GM19468 (cell line): ENCODE results near the gene SP110.
"Not testable (repeated sequence)": the region's sequence is repeated elsewhere in the genome, so short reads cannot be mapped to it uniquely, and the experiment has no call there.

Experiments
- ATAC-seq: cut with Tn5 transposase; IDR thresholded peaks from one replicate; pipeline ENCODE4 v1.9.1; 2021; ENCODE audit warnings: mild to moderate bottlenecking, moderate library complexity, moderate number of reproducible peaks; ENCODE audit not compliant: unreplicated experiment; ENCODE audit errors: extremely low read depth

The SP110 gene

GRCh38 chr2:230131366-230131765 lies 88.4 kb downstream of the SP110 start:
- no peak for ATAC-seq

GRCh38 chr2:230130668-230131364 lies 89.0 kb downstream of the SP110 start:
- no peak for ATAC-seq

- ATAC-seq = no peak
Observed at GRCh38 chr2:230129343-230129742, 90.4 kb downstream of the SP110 start.

DNA sequence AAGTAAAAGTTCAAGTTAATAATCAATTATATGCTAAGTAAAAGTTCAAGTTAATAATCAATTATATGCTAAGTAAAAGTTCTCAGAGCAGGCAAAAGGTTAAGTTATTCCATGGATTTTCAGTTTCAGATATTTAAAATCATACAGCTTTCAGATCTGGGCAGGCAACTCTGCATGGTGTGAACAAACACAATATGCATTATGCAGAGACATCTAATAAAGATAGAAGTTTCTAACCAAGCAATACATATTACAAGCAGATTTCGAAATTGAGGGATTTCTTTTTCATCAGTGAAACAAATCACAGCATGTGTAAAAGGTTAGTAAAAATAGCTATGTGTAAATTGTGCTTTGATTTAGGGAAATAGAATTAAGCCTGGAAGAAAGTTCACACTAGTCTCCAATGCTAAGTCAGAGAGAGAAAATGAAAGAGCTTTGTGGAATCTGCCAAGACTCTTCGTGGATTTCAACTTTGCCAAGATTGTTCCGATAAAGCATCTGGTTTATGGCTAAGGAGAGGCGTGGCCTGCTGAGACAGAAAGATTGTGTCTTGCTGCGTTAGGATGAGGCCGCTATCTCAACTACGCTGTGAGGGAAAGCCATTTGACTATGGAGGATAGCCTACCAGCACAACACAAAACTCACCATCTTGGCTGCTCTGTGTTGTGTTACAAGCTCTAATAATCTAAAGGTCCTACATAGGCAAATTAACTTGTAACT lies 91.0 kb downstream of the SP110 start:
- ATAC-seq = no peak

- ATAC-seq = no peak
Observed at GRCh38 chr2:230127195-230127594, 92.6 kb downstream of the SP110 start.

DNA sequence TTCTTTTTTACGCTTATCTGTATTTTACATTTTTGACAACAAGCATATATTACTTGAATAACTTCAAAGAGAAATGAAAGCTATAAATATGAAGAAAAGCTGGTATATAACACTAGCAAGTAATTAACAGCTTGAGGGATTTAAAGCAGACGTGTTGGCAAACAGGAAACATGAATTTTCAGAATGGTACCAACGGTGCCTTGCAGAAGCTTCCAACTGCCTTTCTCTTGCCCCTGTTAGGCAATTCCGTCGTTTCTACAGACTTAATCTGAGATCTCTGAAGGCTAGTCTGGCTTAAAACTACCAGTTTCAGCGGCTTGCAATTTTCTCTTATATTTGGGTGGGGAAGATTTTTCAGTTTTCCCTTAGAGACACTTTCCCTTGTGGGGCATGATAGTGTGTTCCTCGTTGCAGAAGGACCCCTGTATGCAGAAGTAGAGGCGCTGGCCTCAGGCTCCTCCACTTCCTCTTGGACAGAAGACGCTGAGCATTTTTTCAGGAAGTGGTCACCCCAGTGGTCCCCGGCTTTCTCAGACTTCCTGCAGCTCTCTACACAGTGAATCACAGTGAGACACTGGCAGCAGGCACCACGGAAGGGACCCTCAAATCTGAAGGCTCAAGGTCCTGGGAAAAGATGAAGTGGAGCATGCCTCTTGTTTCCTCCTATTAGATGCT lies 94.9 kb downstream of the SP110 start:
- ATAC-seq = no peak

GRCh38 chr2:230124235-230124634 lies 95.5 kb downstream of the SP110 start:
- no peak for ATAC-seq

- ATAC-seq = not testable (repeated sequence)
Observed at GRCh38 chr2:230120376-230120775, 99.4 kb downstream of the SP110 start.

GRCh38 chr2:230119827-230120226 lies 100.0 kb downstream of the SP110 start:
- ATAC-seq = not testable (repeated sequence)
